ENCODE measurements around the gene PIK3C2G. TPM values are rescaled to one million over a fixed set of nuclear protein-coding genes. Genes with fewer than 3 reads are reported as not detected.
A peak's percentile ranks its signal among the peaks of the same experiment; 100 is the strongest.

Gene PIK3C2G
- total RNA-seq, 1 donor from 2014 or later = 2.7 TPM

- DNase-seq (ENCODE audit: low spot score in 2 of 2, unreplicated experiment in 2 of 2) = no peak
- Mint-ChIP-seq H3K36me3 (no peaks in the 10 kb centered on the region), H3K9me3 (no peaks in the 10 kb centered on the region), H3K4me3 (no peak overlapping the region), H3K27me3 (ENCODE audit: low read depth) (no peaks in the 10 kb centered on the region), H3K27ac (no peak overlapping the region), H3K4me1 (peaks cover 24% of the 10 kb centered on the region)
- TF ChIP-seq CTCF (IDR thresholded peaks at IDR 0.05; ENCODE audit: unreplicated experiment) = no peak
These were observed 166.2 kb downstream of the PIK3C2G start for GRCh38 chr12:18427520-18427919.

- H3K27ac Mint-ChIP-seq = no peak overlapping the region
These were observed 167.1 kb downstream of the PIK3C2G start for GRCh38 chr12:18428416-18428815.

GRCh38 chr12:18429366-18429765 is 168.0 kb downstream of the PIK3C2G start:
- Mint-ChIP-seq H3K36me3 (no peaks in the 10 kb centered on the region), H3K9me3 (no peaks in the 10 kb centered on the region), H3K4me1 (peaks cover 22% of the 10 kb centered on the region), H3K27ac (no peak overlapping the region), H3K4me3 (no peak overlapping the region), H3K27me3 (ENCODE audit: low read depth) (no peaks in the 10 kb centered on the region)
- DNase-seq (ENCODE audit: low spot score in 2 of 2, unreplicated experiment in 2 of 2) = no peak
- TF ChIP-seq CTCF (IDR thresholded peaks at IDR 0.05; ENCODE audit: unreplicated experiment) = no peak

More at GRCh38 chr12:18428416-18428815, 167.1 kb downstream of the PIK3C2G start:
- no peak for TF ChIP-seq CTCF (IDR thresholded peaks at IDR 0.05; ENCODE audit: unreplicated experiment)
- H3K4me3 Mint-ChIP-seq = no peak overlapping the region
- no peaks in the 10 kb centered on the region for H3K9me3 Mint-ChIP-seq
- no peak for DNase-seq (ENCODE audit: low spot score in 2 of 2, unreplicated experiment in 2 of 2)
- H3K4me1 Mint-ChIP-seq = peaks cover 22% of the 10 kb centered on the region
- H3K36me3 Mint-ChIP-seq = no peaks in the 10 kb centered on the region
- H3K27me3 Mint-ChIP-seq (ENCODE audit: low read depth) = no peaks in the 10 kb centered on the region

- Mint-ChIP-seq H3K4me3 (no peak overlapping the region), H3K4me1 (peaks cover 22% of the 10 kb centered on the region), H3K36me3 (no peaks in the 10 kb centered on the region), H3K27me3 (ENCODE audit: low read depth) (no peaks in the 10 kb centered on the region), H3K9me3 (no peaks in the 10 kb centered on the region), H3K27ac (no peak overlapping the region)
- no peak for DNase-seq (ENCODE audit: low spot score in 2 of 2, unreplicated experiment in 2 of 2)
- peak; percentile 39 for TF ChIP-seq CTCF (IDR thresholded peaks at IDR 0.05; ENCODE audit: unreplicated experiment)
These were observed 169.2 kb downstream of the PIK3C2G start for GRCh38 chr12:18430425-18431048.

- H3K27ac Mint-ChIP-seq = no peak overlapping the region
- peaks cover 22% of the 10 kb centered on the region for H3K4me1 Mint-ChIP-seq
- H3K4me3 Mint-ChIP-seq = no peak overlapping the region
- H3K9me3 Mint-ChIP-seq = no peaks in the 10 kb centered on the region
- no peaks in the 10 kb centered on the region for H3K36me3 Mint-ChIP-seq
- H3K27me3 Mint-ChIP-seq (ENCODE audit: low read depth) = no peaks in the 10 kb centered on the region
- TF ChIP-seq CTCF (IDR thresholded peaks at IDR 0.05; ENCODE audit: unreplicated experiment) = no peak
- DNase-seq (ENCODE audit: low spot score in 2 of 2, unreplicated experiment in 2 of 2) = no peak
These were observed 170.5 kb downstream of the PIK3C2G start for GRCh38 chr12:18431771-18432170.

GRCh38 chr12:18432206-18432605 is 170.9 kb downstream of the PIK3C2G start:
- H3K27me3 Mint-ChIP-seq (ENCODE audit: low read depth) = no peaks in the 10 kb centered on the region
- H3K9me3 Mint-ChIP-seq = no peaks in the 10 kb centered on the region
- no peak overlapping the region for H3K27ac Mint-ChIP-seq
- peaks cover 22% of the 10 kb centered on the region for H3K4me1 Mint-ChIP-seq
- TF ChIP-seq CTCF (IDR thresholded peaks at IDR 0.05; ENCODE audit: unreplicated experiment) = no peak
- H3K36me3 Mint-ChIP-seq = no peaks in the 10 kb centered on the region
- H3K4me3 Mint-ChIP-seq = no peak overlapping the region
- DNase-seq (ENCODE audit: low spot score in 2 of 2, unreplicated experiment in 2 of 2) = no peak

All from mesothelial cell of epicardium (in vitro differentiated cells).